Hepatocyte (in vitro differentiated cells): ENCODE data around the gene NFKBIA.

ENCODE experiments used
- EZH2 ChIP-seq: fragments of 200-600 bp; sonication (generic); IDR thresholded peaks from 2 replicates; pipeline ENCODE4 v1.6.1; 2016; ENCODE audit warnings: antibody characterized with exemption, mild to moderate bottlenecking, borderline replicate concordance
- EZH2phosphoT487 ChIP-seq: fragments of 200-600 bp; sonication (generic); IDR thresholded peaks from one replicate; pipeline ENCODE4 v1.6.1; 2018; ENCODE audit warnings: antibody characterized with exemption, mild to moderate bottlenecking, low read depth, moderate library complexity; ENCODE audit not compliant: unreplicated experiment, severe bottlenecking
- TF ChIP-seq, protein P1 (sequence below): fragments of 200-600 bp; sonication (generic); IDR thresholded peaks from 2 replicates; pipeline ENCODE4 v1.5.1; 2016; ENCODE audit warnings: antibody characterized with exemption, mild to moderate bottlenecking; ENCODE audit not compliant: poor library complexity

- no peak for TF ChIP-seq EZH2phosphoT487
- TF ChIP-seq, protein P1, sequence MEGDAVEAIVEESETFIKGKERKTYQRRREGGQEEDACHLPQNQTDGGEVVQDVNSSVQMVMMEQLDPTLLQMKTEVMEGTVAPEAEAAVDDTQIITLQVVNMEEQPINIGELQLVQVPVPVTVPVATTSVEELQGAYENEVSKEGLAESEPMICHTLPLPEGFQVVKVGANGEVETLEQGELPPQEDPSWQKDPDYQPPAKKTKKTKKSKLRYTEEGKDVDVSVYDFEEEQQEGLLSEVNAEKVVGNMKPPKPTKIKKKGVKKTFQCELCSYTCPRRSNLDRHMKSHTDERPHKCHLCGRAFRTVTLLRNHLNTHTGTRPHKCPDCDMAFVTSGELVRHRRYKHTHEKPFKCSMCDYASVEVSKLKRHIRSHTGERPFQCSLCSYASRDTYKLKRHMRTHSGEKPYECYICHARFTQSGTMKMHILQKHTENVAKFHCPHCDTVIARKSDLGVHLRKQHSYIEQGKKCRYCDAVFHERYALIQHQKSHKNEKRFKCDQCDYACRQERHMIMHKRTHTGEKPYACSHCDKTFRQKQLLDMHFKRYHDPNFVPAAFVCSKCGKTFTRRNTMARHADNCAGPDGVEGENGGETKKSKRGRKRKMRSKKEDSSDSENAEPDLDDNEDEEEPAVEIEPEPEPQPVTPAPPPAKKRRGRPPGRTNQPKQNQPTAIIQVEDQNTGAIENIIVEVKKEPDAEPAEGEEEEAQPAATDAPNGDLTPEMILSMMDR = no peak
- no peak for TF ChIP-seq EZH2
These were observed 12.4 kb downstream of the NFKBIA start for GRCh38 chr14:35392103-35392502.
